GM23338 (cell line): ENCODE results near the gene GMPS. TPM values are rescaled to one million over a fixed set of nuclear protein-coding genes. Genes with fewer than 3 reads are reported as not detected.

Experiments
- ATAC-seq: fragments of 200-7000 bp; cut with Tn5 transposase; 3 replicates; pipeline ENCODE4 v1.9.1; 2020
- DNase-seq: peaks from one replicate; pipeline ENCODE4 v3.0.0-alpha.2; 2015; ENCODE audit warnings: low spot score
- H2AFZ ChIP-seq: fragments of 200-600 bp; sonication (generic); 2 replicates; pipeline ENCODE4 v1.8.0; 2016; ENCODE audit warnings: antibody characterized with exemption, mild to moderate bottlenecking, moderate library complexity
- H3F3A ChIP-seq: fragments of 200-600 bp; sonication (generic); replicated peaks from 2 replicates; pipeline ENCODE4 v1.8.0; 2017; ENCODE audit warnings: antibody characterized with exemption, mixed run types, low read depth
- H3K27ac ChIP-seq: fragments of 200-600 bp; sonication (generic); 2 replicates; pipeline ENCODE4 v1.6.1; 2016; ENCODE audit warnings: low read depth
- H3K27me3 ChIP-seq: fragments of 200-600 bp; sonication (generic); 2 replicates; pipeline ENCODE4 v1.8.0; 2016; ENCODE audit warnings: mild to moderate bottlenecking, mixed run types, moderate library complexity; ENCODE audit not compliant: insufficient read depth
- H3K36me3 ChIP-seq: fragments of 200-600 bp; sonication (generic); 2 replicates; pipeline ENCODE4 v1.8.0; 2016; ENCODE audit warnings: mild to moderate bottlenecking; ENCODE audit not compliant: insufficient read depth
- H3K4me1 ChIP-seq: fragments of 200-600 bp; sonication (generic); 2 replicates; pipeline ENCODE4 v1.8.0; 2016; ENCODE audit warnings: mild to moderate bottlenecking, moderate library complexity; ENCODE audit not compliant: insufficient read depth
- H3K4me2 ChIP-seq: fragments of 200-600 bp; sonication (generic); 2 replicates; pipeline ENCODE4 v1.7.1; 2017; ENCODE audit warnings: mixed run types
- H3K4me3 ChIP-seq: fragments of 200-600 bp; sonication (generic); 2 replicates; pipeline ENCODE4 v1.6.1; 2016; ENCODE audit warnings: mixed run types
- H3K79me2 ChIP-seq: fragments of 200-600 bp; sonication (generic); replicated peaks from 2 replicates; pipeline ENCODE4 v1.8.0; 2017; ENCODE audit warnings: mild to moderate bottlenecking; ENCODE audit not compliant: insufficient read depth
- H3K9me2 ChIP-seq: fragments of 200-600 bp; sonication (generic); 2 replicates; pipeline ENCODE4 v1.8.0; 2017; ENCODE audit not compliant: insufficient read depth
- H4K20me1 ChIP-seq: fragments of 200-600 bp; sonication (generic); replicated peaks from 2 replicates; pipeline ENCODE4 v1.8.0; 2017; ENCODE audit warnings: mild to moderate bottlenecking; ENCODE audit not compliant: insufficient read depth
- H3K27ac Mint-ChIP-seq: 2 replicates; pipeline ENCODE4 v1.8.0; 2020; ENCODE audit warnings: inconsistent platforms, mild to moderate bottlenecking, moderate library complexity, mixed read lengths
- H3K27me3 Mint-ChIP-seq: 3 replicates; pipeline ENCODE4 v1.8.0; 2022; ENCODE audit warnings: low read depth, mild to moderate bottlenecking, moderate library complexity, mixed read lengths, inconsistent platforms; ENCODE audit not compliant: insufficient read depth, poor library complexity
- H3K36me3 Mint-ChIP-seq: 3 replicates; pipeline ENCODE4 v1.8.0; 2021; ENCODE audit warnings: low read depth, mild to moderate bottlenecking, inconsistent platforms, moderate library complexity, mixed read lengths
- H3K4me1 Mint-ChIP-seq: 3 replicates; pipeline ENCODE4 v1.8.0; 2020; ENCODE audit warnings: mild to moderate bottlenecking, inconsistent platforms, mixed read lengths
- H3K4me3 Mint-ChIP-seq: 3 replicates; pipeline ENCODE4 v1.8.0; 2021; ENCODE audit warnings: moderate library complexity, mild to moderate bottlenecking, inconsistent platforms, mixed read lengths
- H3K9me3 Mint-ChIP-seq: 3 replicates; pipeline ENCODE4 v1.8.0; 2020; ENCODE audit warnings: moderate library complexity, mild to moderate bottlenecking, inconsistent platforms, mixed read lengths
- CREB1 ChIP-seq: fragments of 250-450 bp; sonication (Bioruptor Pico); IDR thresholded peaks from 2 replicates; pipeline ENCODE4 v1.5.0; 2020; ENCODE audit warnings: low read depth, mild to moderate bottlenecking, moderate library complexity
- EZH2 ChIP-seq: fragments of 200-600 bp; sonication (generic); IDR thresholded peaks from one replicate; pipeline ENCODE4 v1.8.0; 2017; ENCODE audit warnings: antibody characterized with exemption, mild to moderate bottlenecking, low read depth; ENCODE audit not compliant: unreplicated experiment
- EZH2phosphoT487 ChIP-seq: fragments of 200-600 bp; sonication (generic); IDR thresholded peaks from one replicate; pipeline ENCODE4 v1.8.1; 2018; ENCODE audit warnings: antibody characterized with exemption; ENCODE audit not compliant: unreplicated experiment
- NANOG ChIP-seq: IDR thresholded peaks from 2 replicates; pipeline ENCODE4 v1.6.1; 2016; ENCODE audit warnings: antibody characterized with exemption, borderline replicate concordance
- STAT1 ChIP-seq: IDR thresholded peaks from one replicate; pipeline ENCODE4 v1.6.1; 2016; ENCODE audit warnings: antibody characterized with exemption; ENCODE audit not compliant: unreplicated experiment
- ZNF114 ChIP-seq: fragments of 250-450 bp; sonication (Bioruptor Pico); IDR thresholded peaks from 2 replicates; pipeline ENCODE4 v1.5.0; 2020; ENCODE audit warnings: mild to moderate bottlenecking, moderate library complexity
- ZNF331 ChIP-seq: fragments of 250-450 bp; sonication (Bioruptor Pico); IDR thresholded peaks from 2 replicates; pipeline ENCODE4 v1.5.0; 2020; ENCODE audit warnings: low read depth, mild to moderate bottlenecking, moderate library complexity
- polyA plus RNA-seq: library from polyadenylated mRNA; unstranded; fragments of >200 nt; fragmentation: Nextera tagmentation; extraction: Ambion mirVana; gene quantifications from 2 replicates; pipeline ENCODE4 v1.2.1, GENCODE V29; 2016
- total RNA-seq: library from RNA; depleted of rRNA; stranded (reverse); fragments of >200 nt; shearing (Covaris generic); gene quantifications from 2 replicates; pipeline ENCODE4 v1.2.3, GENCODE V29; 2014
- TF ChIP-seq, protein P1 (sequence below): fragments of 250-450 bp; sonication (Bioruptor Pico); IDR thresholded peaks from 2 replicates; pipeline ENCODE4 v1.5.0; 2020; ENCODE audit warnings: mild to moderate bottlenecking, moderate library complexity
- TF ChIP-seq, protein P2 (sequence below), 2 experiments: fragments of 200-600 bp in 1 of 2; sonication (generic) in 1 of 2; conservative IDR thresholded peaks; 2 replicates each; pipeline versions ENCODE4 v1.5.1 to v1.6.1; 2016 to 2017; ENCODE audit warnings: antibody characterized with exemption in 2 of 2, low read depth in 2 of 2, mild to moderate bottlenecking in 2 of 2, moderate library complexity in 1 of 2
- TF ChIP-seq, protein P3 (sequence below): IDR thresholded peaks from one replicate; pipeline ENCODE4 v1.6.1; 2018; ENCODE audit warnings: antibody characterized with exemption; ENCODE audit not compliant: unreplicated experiment

Gene GMPS
- total and polyA plus RNA-seq, 2 experiments from 2014 or later = 72.0 to 145 TPM

DNA sequence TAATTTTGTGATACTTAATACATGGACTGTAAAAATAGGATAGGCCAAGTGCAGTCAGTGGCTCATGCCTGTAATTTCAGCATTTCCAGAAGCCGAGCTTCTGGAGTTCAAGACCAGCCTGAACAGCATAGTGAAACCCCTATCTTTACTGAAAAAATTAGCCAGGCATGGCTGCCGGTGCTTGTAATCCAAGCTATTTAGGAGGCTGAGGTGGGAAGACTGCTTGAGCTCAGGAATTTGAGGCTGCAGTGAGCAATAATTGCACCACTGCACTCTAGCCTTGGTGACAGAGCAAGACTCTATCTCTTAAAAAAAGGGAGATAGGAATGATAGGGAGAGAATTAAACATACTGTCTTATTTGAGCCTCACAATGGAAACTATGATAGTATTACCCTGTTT is 51.0 kb downstream of the GMPS start:
- H3K27me3 Mint-ChIP-seq = no peaks in the 10 kb centered on the region
- Histone ChIP-seq H3K4me2 (no peak overlapping the region), H3K9me2 (no peaks in the 10 kb centered on the region), H3K36me3 (peaks cover 43% of the 10 kb centered on the region), H3K4me1 (no peaks in the 10 kb centered on the region), H3F3A (no peaks in the 10 kb centered on the region), H3K79me2 (no peaks in the 10 kb centered on the region), H4K20me1 (no peaks in the 10 kb centered on the region), H3K27me3 (no peaks in the 10 kb centered on the region), H3K27ac (no peak overlapping the region), H3K4me3 (no peak overlapping the region), H2AFZ (no peak overlapping the region)
- no peak for DNase-seq
- no peak for ATAC-seq
- H3K27ac Mint-ChIP-seq = no peak overlapping the region
- no peaks in the 10 kb centered on the region for H3K9me3 Mint-ChIP-seq
- peaks cover 56% of the 10 kb centered on the region for H3K36me3 Mint-ChIP-seq
- no peak for TF ChIP-seq ZNF331
- TF ChIP-seq NANOG = no peak
- TF ChIP-seq, protein P1, sequence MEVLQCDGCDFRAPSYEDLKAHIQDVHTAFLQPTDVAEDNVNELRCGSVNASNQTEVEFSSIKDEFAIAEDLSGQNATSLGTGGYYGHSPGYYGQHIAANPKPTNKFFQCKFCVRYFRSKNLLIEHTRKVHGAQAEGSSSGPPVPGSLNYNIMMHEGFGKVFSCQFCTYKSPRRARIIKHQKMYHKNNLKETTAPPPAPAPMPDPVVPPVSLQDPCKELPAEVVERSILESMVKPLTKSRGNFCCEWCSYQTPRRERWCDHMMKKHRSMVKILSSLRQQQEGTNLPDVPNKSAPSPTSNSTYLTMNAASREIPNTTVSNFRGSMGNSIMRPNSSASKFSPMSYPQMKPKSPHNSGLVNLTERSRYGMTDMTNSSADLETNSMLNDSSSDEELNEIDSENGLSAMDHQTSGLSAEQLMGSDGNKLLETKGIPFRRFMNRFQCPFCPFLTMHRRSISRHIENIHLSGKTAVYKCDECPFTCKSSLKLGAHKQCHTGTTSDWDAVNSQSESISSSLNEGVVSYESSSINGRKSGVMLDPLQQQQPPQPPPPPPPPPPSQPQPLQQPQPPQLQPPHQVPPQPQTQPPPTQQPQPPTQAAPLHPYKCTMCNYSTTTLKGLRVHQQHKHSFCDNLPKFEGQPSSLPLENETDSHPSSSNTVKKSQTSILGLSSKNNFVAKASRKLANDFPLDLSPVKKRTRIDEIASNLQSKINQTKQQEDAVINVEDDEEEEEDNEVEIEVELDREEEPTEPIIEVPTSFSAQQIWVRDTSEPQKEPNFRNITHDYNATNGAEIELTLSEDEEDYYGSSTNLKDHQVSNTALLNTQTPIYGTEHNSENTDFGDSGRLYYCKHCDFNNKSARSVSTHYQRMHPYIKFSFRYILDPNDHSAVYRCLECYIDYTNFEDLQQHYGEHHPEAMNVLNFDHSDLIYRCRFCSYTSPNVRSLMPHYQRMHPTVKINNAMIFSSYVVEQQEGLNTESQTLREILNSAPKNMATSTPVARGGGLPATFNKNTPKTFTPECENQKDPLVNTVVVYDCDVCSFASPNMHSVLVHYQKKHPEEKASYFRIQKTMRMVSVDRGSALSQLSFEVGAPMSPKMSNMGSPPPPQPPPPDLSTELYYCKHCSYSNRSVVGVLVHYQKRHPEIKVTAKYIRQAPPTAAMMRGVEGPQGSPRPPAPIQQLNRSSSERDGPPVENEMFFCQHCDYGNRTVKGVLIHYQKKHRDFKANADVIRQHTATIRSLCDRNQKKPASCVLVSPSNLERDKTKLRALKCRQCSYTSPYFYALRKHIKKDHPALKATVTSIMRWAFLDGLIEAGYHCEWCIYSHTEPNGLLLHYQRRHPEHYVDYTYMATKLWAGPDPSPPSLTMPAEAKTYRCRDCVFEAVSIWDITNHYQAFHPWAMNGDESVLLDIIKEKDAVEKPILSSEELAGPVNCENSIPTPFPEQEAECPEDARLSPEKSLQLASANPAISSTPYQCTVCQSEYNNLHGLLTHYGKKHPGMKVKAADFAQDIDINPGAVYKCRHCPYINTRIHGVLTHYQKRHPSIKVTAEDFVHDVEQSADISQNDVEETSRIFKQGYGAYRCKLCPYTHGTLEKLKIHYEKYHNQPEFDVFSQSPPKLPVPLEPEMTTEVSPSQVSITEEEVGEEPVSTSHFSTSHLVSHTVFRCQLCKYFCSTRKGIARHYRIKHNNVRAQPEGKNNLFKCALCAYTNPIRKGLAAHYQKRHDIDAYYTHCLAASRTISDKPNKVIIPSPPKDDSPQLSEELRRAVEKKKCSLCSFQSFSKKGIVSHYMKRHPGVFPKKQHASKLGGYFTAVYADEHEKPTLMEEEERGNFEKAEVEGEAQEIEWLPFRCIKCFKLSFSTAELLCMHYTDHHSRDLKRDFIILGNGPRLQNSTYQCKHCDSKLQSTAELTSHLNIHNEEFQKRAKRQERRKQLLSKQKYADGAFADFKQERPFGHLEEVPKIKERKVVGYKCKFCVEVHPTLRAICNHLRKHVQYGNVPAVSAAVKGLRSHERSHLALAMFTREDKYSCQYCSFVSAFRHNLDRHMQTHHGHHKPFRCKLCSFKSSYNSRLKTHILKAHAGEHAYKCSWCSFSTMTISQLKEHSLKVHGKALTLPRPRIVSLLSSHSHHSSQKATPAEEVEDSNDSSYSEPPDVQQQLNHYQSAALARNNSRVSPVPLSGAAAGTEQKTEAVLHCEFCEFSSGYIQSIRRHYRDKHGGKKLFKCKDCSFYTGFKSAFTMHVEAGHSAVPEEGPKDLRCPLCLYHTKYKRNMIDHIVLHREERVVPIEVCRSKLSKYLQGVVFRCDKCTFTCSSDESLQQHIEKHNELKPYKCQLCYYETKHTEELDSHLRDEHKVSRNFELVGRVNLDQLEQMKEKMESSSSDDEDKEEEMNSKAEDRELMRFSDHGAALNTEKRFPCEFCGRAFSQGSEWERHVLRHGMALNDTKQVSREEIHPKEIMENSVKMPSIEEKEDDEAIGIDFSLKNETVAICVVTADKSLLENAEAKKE (CRISPR knock-in tag) = no peak
- TF ChIP-seq EZH2phosphoT487 = no peak
- TF ChIP-seq ZNF114 (CRISPR knock-in tag) = no peak
- TF ChIP-seq, protein P2, sequence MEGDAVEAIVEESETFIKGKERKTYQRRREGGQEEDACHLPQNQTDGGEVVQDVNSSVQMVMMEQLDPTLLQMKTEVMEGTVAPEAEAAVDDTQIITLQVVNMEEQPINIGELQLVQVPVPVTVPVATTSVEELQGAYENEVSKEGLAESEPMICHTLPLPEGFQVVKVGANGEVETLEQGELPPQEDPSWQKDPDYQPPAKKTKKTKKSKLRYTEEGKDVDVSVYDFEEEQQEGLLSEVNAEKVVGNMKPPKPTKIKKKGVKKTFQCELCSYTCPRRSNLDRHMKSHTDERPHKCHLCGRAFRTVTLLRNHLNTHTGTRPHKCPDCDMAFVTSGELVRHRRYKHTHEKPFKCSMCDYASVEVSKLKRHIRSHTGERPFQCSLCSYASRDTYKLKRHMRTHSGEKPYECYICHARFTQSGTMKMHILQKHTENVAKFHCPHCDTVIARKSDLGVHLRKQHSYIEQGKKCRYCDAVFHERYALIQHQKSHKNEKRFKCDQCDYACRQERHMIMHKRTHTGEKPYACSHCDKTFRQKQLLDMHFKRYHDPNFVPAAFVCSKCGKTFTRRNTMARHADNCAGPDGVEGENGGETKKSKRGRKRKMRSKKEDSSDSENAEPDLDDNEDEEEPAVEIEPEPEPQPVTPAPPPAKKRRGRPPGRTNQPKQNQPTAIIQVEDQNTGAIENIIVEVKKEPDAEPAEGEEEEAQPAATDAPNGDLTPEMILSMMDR (conservative IDR thresholded peaks at IDR 0.05; ENCODE audit: low read depth in 2 of 2) = no peak
- no peak for TF ChIP-seq CREB1
- TF ChIP-seq EZH2 = no peak
- TF ChIP-seq, protein P3, sequence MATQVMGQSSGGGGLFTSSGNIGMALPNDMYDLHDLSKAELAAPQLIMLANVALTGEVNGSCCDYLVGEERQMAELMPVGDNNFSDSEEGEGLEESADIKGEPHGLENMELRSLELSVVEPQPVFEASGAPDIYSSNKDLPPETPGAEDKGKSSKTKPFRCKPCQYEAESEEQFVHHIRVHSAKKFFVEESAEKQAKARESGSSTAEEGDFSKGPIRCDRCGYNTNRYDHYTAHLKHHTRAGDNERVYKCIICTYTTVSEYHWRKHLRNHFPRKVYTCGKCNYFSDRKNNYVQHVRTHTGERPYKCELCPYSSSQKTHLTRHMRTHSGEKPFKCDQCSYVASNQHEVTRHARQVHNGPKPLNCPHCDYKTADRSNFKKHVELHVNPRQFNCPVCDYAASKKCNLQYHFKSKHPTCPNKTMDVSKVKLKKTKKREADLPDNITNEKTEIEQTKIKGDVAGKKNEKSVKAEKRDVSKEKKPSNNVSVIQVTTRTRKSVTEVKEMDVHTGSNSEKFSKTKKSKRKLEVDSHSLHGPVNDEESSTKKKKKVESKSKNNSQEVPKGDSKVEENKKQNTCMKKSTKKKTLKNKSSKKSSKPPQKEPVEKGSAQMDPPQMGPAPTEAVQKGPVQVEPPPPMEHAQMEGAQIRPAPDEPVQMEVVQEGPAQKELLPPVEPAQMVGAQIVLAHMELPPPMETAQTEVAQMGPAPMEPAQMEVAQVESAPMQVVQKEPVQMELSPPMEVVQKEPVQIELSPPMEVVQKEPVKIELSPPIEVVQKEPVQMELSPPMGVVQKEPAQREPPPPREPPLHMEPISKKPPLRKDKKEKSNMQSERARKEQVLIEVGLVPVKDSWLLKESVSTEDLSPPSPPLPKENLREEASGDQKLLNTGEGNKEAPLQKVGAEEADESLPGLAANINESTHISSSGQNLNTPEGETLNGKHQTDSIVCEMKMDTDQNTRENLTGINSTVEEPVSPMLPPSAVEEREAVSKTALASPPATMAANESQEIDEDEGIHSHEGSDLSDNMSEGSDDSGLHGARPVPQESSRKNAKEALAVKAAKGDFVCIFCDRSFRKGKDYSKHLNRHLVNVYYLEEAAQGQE = no peak
- no peak for TF ChIP-seq STAT1
- no peaks in the 10 kb centered on the region for H3K4me1 Mint-ChIP-seq
- no peak overlapping the region for H3K4me3 Mint-ChIP-seq
